HG03342 (cell line): ENCODE results near the gene NXPH3.

ENCODE experiments used
- ATAC-seq: cut with Tn5 transposase; IDR thresholded peaks from one replicate; pipeline ENCODE4 v1.9.1; 2021; ENCODE audit warnings: mild to moderate bottlenecking, moderate library complexity; ENCODE audit not compliant: unreplicated experiment

Gene NXPH3

DNA sequence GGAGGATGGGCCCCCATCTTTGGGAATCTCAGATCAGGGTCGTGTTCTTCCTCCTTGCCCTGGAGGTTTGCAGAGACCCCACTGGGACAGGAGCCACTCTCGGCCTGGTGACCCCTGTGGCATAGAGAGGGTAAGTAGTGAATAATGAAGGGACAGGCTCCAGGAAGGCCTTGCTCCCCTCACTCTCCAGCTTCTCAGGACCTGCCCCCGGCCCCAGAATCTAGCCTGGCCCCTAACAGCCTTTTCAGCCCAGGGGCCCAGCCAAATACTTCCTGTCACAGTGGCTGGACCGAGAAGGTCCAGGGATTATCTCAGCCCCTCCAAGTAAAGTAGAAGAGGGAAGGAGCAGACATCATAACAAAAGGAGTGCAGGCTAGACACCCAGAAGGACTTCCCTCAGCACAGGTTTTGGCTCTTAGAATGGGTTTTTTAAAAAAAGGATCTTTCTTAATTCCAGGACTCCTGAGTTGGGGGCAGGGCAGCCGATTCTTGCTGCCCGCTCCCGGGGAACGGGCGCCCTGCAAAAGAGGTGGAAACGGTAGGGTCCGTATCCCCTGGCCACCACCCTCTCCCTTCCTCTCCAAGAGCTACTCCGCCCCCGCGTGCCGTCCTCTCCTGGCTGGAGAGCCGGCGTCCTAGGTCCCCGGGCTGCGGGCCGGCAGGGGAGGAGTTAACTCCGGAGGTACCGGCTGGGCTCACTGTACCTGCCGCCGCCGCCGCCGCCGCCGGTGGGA, 559 bp upstream of the NXPH3 start:
- no peak for ATAC-seq

DNA sequence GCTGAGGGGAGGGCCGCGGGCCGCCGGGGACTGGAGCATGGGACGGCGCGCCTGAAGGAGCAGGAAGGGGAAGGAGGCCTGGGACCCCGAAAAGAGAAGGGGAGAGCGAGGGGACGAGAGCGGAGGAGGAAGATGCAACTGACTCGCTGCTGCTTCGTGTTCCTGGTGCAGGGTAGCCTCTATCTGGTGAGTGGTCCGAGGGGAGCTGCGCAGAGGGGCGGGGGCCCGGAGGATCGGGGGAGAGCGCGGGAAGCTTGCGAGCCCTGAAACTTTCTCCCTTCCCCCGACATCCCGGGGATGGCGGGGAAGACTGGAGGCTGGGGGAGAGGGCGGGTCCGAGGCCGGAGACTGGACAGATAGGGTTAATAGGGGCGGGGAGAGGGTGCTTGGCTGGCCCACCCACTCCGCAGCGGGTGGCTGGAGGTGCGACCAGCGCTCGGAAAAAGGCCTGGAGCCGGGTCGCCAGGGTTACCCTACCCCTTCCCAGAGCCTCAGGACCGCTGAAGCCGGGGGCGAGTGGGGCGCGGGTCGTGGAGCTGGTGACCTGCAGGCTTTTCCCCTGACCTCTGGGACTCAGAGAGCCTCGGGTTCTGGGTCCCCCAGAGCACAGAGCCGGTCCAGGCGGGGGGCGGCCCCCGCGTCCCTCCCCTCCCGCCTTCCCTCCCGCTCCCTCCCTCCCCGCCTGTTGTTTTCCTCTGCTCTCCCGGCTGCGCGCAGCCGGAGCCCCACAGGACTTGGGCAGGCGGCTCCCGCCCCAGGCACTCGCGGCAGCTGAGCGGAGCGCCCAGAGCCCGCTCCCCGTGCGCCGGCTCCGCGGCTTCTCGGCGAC, 631 bp downstream of the NXPH3 start:
- ATAC-seq: no peak

DNA sequence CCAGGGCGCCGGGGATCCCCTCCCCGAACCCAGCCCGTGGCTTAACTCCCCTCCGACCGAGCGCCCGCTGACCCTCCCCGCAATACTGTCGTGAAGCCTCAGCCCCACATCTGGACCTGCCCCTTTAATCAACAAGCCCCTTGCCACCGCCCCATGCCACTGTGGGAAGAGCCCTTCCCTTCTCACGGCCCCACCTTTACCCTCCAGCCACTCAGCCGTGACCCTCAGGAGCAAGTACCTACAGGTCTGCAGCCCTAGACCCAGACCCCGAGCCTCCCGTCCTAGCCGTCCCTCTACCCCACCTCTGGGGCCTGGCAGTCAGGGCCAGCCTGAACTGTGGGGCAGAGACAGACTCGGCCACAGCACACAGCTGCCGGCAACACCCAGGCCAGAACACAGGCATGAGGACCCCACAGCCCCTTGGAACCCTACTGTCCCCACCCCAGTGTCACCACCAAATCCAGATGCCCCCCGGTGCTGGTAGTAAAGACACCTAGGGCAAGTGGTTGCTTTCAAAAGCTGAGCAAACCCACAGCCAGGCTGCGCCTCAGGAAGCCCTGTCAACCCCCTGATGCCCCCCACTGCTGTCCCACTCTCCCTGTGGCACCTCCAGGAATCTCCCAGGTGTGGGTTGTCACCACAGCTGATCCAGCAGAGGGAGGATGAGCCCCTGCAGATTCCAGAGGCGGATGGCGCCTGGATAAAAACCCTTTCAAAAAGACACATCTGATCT, 1.4 kb downstream of the NXPH3 start:
- no peak for ATAC-seq

DNA sequence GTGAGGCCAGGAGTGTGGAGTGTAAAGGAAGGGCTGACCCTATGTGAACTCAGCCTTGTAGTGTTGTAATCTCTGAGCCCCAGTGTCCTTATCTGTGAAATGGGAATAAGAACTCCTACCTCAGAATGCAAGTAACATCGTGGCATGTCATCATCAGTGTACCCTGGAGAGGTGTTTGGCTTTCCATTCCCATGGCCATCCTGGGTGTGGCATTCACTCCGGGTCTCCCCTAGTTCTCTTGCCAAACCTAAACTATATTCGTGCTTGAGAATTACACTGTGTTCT, 1.9 kb downstream of the NXPH3 start:
- ATAC-seq: no peak

DNA sequence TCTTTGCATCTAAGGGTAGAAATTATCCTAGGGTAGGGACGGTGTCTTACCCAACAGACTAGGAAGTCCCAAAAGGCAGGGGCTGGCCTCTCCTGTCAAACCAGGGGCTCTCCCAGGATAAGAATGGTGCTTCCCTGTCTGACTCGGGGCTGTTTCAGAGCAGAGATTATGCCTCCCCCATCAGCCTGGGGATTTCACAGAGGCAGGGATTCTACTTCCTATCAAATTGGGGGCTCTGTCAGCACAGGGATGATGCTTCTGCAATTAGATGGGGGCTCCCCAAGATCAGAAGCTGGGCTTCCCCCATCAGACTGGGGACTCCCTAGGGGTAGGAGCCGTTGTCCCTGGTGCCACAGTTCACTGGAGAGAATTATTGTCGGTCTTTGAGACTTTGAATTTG, 2.3 kb downstream of the NXPH3 start:
- ATAC-seq: no peak

DNA sequence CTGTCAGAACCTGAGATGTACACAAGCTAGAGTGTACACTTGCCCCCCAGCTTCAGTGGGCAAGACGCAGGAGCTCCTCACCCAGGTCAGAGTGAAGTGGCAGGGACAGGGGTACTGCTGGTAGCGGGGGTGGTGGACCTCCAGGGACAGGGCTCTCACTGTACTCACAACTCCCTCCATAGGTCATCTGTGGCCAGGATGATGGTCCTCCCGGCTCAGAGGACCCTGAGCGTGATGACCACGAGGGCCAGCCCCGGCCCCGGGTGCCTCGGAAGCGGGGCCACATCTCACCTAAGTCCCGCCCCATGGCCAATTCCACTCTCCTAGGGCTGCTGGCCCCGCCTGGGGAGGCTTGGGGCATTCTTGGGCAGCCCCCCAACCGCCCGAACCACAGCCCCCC, 2.7 kb downstream of the NXPH3 start:
- ATAC-seq: no peak

DNA sequence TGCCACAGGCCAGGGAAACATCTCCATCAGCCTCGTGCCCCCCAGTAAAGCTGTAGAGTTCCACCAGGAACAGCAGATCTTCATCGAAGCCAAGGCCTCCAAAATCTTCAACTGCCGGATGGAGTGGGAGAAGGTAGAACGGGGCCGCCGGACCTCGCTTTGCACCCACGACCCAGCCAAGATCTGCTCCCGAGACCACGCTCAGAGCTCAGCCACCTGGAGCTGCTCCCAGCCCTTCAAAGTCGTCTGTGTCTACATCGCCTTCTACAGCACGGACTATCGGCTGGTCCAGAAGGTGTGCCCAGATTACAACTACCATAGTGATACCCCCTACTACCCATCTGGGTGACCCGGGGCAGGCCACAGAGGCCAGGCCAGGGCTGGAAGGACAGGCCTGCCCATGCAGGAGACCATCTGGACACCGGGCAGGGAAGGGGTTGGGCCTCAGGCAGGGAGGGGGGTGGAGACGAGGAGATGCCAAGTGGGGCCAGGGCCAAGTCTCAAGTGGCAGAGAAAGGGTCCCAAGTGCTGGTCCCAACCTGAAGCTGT, 3.4 kb downstream of the NXPH3 start:
- no peak for ATAC-seq

DNA sequence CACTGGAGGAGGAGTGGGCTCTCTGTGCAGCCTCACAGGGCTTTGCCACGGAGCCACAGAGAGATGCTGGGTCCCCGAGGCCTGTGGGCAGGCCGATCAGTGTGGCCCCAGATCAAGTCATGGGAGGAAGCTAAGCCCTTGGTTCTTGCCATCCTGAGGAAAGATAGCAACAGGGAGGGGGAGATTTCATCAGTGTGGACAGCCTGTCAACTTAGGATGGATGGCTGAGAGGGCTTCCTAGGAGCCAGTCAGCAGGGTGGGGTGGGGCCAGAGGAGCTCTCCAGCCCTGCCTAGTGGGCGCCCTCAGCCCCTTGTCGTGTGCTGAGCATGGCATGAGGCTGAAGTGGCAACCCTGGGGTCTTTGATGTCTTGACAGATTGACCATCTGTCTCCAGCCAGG, 3.9 kb downstream of the NXPH3 start:
- ATAC-seq: no peak

DNA sequence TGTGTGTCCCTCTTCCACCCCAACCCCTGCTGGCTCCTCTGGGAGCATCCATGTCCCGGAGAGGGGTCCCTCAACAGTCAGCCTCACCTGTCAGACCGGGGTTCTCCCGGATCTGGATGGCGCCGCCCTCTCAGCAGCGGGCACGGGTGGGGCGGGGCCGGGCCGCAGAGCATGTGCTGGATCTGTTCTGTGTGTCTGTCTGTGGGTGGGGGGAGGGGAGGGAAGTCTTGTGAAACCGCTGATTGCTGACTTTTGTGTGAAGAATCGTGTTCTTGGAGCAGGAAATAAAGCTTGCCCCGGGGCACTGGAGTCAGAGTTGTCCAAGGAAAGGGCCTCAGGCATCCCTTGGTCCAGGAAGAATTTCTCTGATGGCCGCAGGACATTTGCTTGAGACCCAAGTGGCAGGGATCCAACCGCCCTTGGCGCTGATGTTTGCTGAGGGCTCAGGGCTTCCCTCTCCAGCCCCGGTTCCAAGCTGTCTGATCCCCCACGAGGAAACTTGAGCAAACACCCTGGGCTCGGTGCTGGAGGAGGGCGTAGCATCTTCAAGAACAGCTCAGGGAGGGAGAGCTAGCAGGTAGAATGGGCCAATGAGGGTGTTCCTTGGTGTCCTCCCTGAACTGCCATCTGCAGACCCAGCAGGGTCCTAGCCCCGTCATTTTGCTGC, 4.5 kb downstream of the NXPH3 start:
- ATAC-seq: no peak

DNA sequence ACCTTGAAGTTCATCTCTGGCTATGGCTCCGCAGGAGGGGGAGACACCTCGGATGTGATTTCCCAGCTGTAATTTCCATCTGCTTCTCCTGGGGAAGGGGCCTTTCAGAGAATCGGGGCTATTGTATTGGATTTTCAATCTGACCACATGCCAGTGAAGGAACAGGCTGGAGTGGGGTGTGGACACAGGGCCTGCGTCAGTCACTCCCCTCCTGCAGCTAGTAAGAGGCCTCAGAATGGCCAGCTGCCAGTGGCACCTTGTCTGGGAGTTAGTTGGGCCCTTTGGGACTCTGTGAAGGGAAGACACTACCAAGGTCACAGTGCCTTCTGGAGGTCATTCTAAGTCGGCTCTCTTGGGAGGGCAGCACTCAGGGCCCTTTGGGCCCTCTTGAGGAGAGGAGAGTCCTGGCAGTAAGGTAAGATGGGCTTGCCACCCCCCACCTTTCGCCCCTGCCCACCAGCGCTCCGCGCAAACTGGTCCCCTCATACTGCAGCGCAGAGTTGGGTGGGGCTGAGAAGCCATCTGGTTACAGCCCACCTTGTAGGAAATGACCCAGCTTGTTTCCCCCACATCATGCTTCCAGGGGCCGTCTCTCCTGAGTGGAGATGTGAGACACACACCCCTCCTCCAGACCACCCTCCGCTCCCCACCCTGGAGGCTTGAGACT, 5.4 kb downstream of the NXPH3 start:
- ATAC-seq: no peak

DNA sequence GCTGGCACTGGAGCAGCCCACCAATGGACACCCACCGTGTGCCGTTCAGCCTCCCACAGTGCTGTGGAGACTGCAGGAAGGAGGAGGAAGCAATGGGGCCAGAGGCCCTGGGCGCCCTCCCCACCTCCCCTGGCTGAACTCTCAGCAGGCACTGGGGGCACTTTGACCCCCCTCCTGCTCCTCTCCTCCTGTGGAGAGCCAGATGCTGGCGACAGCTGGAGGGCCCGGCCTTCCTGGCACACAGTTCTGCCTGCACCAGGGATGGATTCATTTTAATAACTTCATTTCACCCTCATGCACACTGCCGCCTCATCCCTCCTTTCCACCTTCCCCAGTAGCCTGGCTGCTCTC, 6.0 kb downstream of the NXPH3 start:
- no peak for ATAC-seq

DNA sequence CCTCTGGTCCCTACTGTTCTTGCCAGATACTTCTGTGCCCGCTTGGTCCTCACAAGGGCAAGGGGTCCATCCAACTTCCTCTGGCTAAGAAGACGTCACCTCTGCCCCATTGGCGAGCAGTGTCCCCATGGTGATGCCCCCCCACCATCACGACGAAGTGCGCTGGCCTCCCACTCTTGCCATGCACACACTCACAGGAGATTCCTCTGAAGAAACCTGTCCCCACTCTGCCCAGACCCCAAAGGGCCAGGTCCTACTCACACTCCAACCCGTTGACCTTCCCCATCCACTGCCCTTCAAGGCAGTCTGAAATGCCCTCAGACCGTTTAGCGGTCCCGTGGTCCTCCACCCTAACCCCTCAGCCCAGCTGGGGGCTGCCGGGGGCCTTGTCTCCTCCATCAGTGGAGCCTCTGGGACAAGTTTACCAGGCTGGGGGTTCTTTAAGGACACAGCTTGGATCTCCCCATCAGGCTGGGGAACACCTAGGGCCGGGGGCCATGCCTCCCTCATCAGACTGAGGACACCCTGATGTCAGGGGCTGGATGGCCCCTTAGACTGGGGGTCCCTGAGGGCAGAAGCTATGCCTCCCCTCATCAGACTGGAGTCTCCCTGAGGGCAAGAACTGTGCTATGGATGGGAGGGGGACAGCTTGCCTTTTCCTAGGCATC, 6.5 kb downstream of the NXPH3 start:
- ATAC-seq: no peak

DNA sequence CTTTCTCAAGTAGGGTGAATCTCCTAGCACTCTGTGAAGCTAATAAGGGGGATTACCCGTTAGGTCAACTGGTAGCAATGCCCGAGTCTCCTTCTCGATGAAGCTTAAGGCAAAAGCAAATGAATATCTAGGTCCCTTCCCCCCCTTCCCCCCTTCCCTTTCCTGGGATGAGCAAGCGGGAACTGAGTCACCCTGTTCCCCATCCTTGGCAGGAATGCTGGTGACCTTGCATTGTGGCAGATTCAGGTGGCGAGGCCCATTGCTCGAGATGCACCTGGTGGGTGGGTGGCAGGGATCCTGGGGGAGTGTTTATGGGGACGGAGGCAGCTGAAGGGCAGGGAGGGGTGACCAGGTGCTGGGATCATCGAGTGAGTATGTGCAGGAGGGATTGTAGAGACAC, 7.1 kb downstream of the NXPH3 start:
- no peak for ATAC-seq

DNA sequence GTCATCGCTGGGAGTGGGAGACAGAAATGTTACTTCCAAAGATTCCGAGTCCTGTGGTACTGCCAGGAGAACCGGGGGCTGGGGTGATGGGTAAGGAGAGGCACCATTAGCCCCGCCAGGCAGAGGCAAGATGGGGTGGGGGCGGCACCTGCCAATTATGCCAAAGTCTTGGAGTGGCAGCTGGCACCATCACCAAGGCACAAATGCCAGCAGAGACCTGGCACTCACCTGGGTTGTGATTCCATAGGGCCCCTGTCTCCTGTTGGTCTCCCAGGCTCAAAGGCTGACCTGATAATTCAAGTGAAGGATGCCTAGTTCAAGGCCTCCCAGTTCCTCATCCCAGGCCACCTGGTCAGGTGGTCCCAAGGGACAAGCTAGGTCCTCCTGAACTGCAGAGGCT, 7.6 kb downstream of the NXPH3 start:
- ATAC-seq: no peak

DNA sequence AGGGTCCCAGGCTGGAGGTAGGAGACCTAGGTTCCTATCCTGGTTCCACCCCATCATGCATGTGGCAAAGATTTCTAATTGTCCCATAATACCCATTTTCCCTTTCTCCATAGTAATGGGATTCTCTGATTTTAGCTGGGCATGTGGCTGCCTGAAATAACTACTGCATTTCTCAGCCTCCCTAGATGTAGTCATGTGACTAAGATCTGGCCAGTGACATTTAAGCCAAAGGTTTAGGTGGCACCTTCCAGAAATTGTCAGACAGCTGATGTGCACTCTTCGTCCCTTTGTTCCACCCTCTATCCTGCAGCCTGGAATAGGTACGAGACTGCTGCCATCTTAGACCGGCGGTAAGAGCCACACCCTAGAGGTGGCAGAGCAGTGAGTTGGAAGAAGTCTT, 8.2 kb downstream of the NXPH3 start:
- no peak for ATAC-seq

DNA sequence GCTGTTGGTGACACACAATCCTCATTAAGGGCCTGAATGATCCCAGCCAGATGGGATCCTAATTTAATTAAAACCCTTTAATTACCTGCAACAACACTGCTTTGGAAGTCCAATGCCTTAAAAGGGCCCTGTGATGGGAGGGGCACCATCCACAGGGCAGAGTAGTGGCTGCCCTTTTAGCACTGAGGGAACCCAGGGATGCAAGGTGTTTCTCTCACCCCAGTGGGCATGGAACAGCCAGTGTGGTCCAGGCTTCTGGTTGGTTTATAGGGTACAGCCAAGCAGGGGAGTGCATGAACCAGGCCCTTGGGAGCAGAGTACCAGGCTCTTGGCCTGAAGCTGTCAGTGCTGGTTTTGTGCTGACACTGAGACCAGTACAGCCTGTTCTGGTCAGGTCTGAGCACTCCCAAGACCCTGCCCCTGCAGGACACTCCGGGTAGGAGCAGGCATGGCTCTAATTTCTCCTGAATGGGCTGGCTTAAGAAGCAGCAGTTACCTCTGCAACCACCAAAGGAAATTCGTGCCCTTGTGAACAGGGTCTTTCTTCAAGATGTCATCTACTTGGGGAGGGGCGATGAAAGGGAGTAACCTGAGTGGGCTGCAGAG, 9.9 kb downstream of the NXPH3 start:
- ATAC-seq: no peak

DNA sequence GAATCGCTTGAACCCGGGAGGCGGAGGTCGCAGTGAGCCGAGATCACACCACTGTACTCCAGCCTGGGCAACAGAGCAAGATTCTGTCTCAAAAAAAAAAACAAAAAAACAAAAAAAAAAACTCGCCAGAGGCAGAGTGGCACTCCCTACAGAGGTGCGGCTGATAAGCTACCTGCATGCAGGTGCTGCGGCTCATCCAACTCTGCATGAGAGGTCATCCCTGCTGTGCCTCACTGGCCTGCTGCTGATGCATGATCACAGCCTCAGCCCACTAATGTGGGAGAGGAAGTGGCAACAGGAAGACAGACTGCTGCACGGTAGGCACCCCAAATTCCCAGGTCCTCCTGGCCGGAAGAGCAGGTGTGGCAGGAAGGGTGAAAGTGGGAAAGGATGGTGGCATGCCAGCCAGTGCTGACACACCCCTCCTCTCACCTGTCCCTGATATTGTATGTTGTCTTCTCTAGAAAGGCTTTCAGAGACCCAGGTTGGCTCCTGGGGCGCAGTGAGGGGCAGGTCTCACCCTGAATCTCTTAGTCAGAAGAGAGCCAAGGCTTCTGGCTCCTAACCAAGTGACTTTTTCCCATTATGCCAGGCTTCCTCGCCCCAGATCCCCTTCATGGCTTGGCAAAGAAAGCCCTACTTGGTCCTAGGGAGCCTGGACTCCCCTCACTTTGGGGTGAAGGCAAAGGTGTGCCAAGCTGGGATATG, 11.8 kb downstream of the NXPH3 start:
- ATAC-seq: no peak

DNA sequence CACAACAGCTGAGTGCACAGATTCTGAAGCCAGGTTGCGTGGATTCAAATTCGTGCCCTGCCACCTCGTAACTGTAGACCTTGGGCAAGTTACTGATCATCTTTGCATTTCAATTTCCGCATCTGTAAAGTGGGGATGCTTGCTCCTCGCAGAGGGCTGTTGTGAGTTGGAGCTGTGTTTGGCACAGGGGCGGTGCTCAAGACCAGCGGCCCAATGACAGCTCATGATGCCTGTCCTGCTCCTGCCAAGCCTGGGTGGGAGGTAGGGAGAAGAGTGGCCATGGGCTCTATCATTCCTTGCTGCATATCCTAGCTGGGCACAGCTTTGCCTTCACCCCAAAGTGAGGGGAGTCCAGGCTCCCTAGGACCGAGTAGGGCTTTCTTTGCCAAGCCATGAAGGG, 12.6 kb downstream of the NXPH3 start:
- no peak for ATAC-seq
